Kidney (tissue), 14 donors: Measurements from ENCODE around the gene GTF2I. TPM values are rescaled to one million over a fixed set of nuclear protein-coding genes. Genes with fewer than 3 reads are reported as not detected.
A peak's percentile ranks its signal among the peaks of the same experiment; 100 is the strongest.
"Not testable (repeated sequence)": the region's sequence is repeated elsewhere in the genome, so short reads cannot be mapped to it uniquely, and the experiment has no call there.

ENCODE experiments used
- DNase-seq, 5 donors: peaks; one replicate each; pipeline ENCODE4 v3.0.0-alpha.2; 2013 to 2020
- FAIRE-seq: peaks from 2 replicates; lab custom pipeline; 2012; peaks lifted over from hg19 to GRCh38; lab: Jason Lieb, UNC
- H3K27ac ChIP-seq, 2 donors: one replicate each; pipeline ENCODE4 v1.7.0; 2013; ENCODE audit warnings: low read depth in 2 of 2, low read length in 2 of 2, inconsistent platforms in 1 of 2
- H3K27me3 ChIP-seq: one replicate; pipeline ENCODE4 v1.7.1; 2013; ENCODE audit warnings: low read length, inconsistent platforms; ENCODE audit not compliant: control insufficient read depth, insufficient read depth
- H3K36me3 ChIP-seq, 3 donors: one replicate each; pipeline versions ENCODE4 v1.7.0 to v1.7.1; 2013; ENCODE audit warnings: low read length in 3 of 3, control low read depth in 1 of 3, inconsistent platforms in 1 of 3; ENCODE audit not compliant: insufficient read depth in 3 of 3, control insufficient read depth in 2 of 3
- H3K4me1 ChIP-seq, 3 donors: one replicate each; pipeline versions ENCODE4 v1.7.0 to v1.7.1; 2013; ENCODE audit warnings: low read length in 3 of 3, inconsistent platforms in 1 of 3, low read depth in 1 of 3; ENCODE audit not compliant: control insufficient read depth in 2 of 3, insufficient read depth in 2 of 3
- H3K4me3 ChIP-seq, 3 donors: one replicate each; pipeline versions ENCODE4 v1.7.0 to v1.8.1; 2013; ENCODE audit warnings: low read length in 3 of 3, control low read depth in 1 of 3, inconsistent platforms in 1 of 3
- H3K9ac ChIP-seq, 3 donors: one replicate each; pipeline versions ENCODE4 v1.7.0 to v1.7.1; 2013; ENCODE audit warnings: low read length in 3 of 3, control low read depth in 1 of 3, inconsistent platforms in 1 of 3
- H3K9me3 ChIP-seq, 3 donors: one replicate each; pipeline versions ENCODE4 v1.7.0 to v1.7.1; 2013; ENCODE audit warnings: low read length in 3 of 3, control low read depth in 1 of 3, inconsistent platforms in 1 of 3; ENCODE audit not compliant: control insufficient read depth in 2 of 3, insufficient read depth in 1 of 3
- CTCF ChIP-seq: IDR thresholded peaks from 3 replicates; pipeline ENCODE4 v1.5.1; 2012; ENCODE audit warnings: mild to moderate bottlenecking, moderate library complexity, borderline replicate concordance; ENCODE audit not compliant: insufficient read depth; ENCODE audit errors: extremely low read depth
- intact Hi-C: fragments of 100-400 bp; cut with DNase I; formaldehyde crosslinking; loops from one replicate; pipeline ENCODE4 v1.11.1; 2022
- polyA plus RNA-seq: library from polyadenylated mRNA; stranded (reverse); fragments of 350-450 nt; fragmentation: Illumina TruSeq; extraction: RNeasy Lipid Tissue Mini Kit (QIAGEN cat#74804); gene quantifications from one replicate; pipeline ENCODE4 v1.2.3, GENCODE V29; 2014; ENCODE audit warnings: low read depth, low replicate concordance; ENCODE audit not compliant: insufficient read depth
- total RNA-seq: library from RNA; stranded (reverse); fragmentation: NEBNext Ultra II Directional; extraction: Animal tissue kit (Norgen Biotek cat#: 25700); gene quantifications from one replicate; pipeline ENCODE4 v1.2.1, GENCODE V29; 2021
- donor health status: control.
- donor health status: control.
- donor health status: control.
- donor health status: control.
- donor health status: control.
- donor health status: DM: yes; HTN: yes; CAD: no.
- donor health status: Normal renal cell carcinoma (clear cell type).

The GTF2I gene
- total and polyA plus RNA-seq, 2 donors from 2014 or later, result 31.8 to 241 TPM

DNA sequence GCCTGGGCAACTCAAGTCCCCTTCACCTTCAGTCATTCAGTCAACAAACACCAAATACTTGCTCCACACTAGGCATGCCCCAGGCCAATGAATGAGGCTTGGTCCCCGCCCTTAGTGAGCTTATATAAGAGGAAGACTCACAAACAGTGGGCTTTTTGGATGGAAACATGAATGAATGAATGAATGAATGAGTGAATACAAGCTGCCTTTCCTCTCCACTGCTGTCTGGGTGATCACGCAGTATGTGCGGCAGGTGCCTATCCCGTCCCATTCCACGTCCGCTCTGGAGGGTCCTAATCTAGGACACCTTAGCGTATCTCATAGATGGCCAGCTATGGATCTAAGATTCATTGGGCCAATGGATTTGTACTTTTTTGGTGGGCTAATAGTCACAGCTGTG is 19.8 kb upstream of the GTF2I start:
- Histone ChIP-seq H3K27me3 (no peaks in the 10 kb centered on the region), H3K4me1 (no peaks in the 10 kb centered on the region), H3K9me3 (no peaks in the 10 kb centered on the region), H3K36me3 (no peaks in the 10 kb centered on the region), H3K9ac (no peak overlapping the region), H3K27ac (no peak overlapping the region), H3K4me3 (no peak overlapping the region)
- intact Hi-C loops, result no loop called here
- DNase-seq (no peak), FAIRE-seq (no peak)
- no peak for TF ChIP-seq CTCF

- H3K27ac ChIP-seq, H3K4me1 ChIP-seq, DNase-seq, H3K36me3 ChIP-seq, FAIRE-seq, H3K27me3 ChIP-seq, H3K9ac ChIP-seq, H3K9me3 ChIP-seq, intact Hi-C loops: not testable (repeated sequence)
- H3K4me3 ChIP-seq, result peak overlapping the region in 2 of 3 donors; percentile 58 to 60
These were observed 7.5 kb upstream of the GTF2I start for GRCh38 chr7:74650055-74650454.

DNA sequence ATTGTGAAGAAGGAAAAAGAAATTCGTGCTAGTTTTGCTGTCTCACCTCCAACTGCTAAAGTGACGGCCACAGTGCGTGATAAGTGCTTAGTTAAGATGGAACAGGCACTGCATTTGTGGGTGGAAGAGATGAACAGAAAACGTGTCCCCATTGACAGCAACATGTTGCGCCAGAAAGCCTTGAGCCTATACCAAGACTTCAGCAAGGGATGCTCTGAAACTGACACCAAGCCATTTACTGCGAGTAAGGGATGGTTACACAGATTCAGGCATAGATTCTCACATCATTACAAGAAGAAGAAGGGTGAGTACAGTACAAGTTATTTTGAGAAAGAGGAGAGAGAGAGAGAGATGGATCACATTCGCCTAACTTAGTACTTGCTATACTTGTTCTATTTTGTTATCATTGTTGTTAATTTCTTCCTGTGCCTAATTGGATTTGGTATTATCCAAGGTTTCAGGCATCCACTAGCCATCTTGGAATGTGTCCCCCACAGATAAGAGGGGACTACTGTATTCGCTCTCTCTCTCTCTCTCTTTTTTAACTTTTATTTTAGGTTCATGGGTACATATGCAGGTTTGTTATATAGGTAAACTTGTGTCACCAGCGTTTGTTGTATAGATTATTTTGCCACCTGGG is 6.9 kb upstream of the GTF2I start:
- FAIRE-seq, H3K27me3 ChIP-seq, H3K4me1 ChIP-seq, H3K27ac ChIP-seq, H3K9me3 ChIP-seq, H3K9ac ChIP-seq, intact Hi-C loops, H3K36me3 ChIP-seq, DNase-seq: not testable (repeated sequence)
- H3K4me3 ChIP-seq, result peak overlapping the region in 1 of 3 donors; percentile 58

DNA sequence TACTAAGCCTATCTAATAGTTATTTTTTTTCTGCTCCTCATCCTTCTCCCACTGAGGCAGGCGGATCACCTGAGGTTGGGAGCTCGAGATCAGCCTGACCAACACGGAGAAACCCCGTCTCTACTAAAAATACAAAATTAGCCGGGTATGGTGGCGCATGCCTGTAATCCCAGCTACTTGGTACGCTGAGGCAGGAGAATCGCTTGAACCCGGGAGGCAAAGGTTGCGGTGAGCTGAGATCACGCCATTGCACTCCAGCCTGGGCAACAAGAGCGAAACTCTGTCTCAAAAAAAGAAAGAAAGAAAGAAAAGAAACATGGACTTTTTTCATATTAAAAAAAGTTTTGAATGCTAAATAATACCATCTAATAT is 6.4 kb upstream of the GTF2I start:
- not testable (repeated sequence) for FAIRE-seq

DNA sequence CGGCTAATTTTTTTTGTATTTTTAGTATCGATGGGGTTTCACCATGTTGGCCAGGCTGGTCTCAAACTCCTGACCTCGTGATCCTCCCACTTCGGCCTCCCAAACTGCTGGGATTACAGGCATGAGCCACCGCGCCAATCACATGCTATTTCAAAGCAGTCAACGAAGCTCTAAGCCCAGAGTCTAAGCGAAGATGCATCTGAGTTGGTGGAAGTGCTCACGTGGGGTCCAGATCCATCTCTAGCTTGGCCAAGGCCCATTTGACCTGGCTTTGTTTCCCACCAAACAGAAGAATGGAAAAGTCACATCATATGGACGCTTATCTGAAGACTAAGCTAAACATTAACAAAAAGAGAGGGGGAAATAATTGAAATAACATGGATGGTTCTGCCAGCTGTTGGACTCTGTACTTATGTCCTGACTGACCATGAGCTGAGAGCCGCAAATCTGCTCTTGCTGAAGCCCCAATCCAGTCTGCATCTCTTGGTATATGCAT is 3.8 kb upstream of the GTF2I start:
- H3K9ac ChIP-seq, result no peak overlapping the region
- H3K4me3 ChIP-seq, result no peak overlapping the region
- intact Hi-C loops, result no loop called here
- peaks cover 0 to 4% (median 3%) of the 10 kb centered on the region in 3 donors for H3K4me1 ChIP-seq
- no peaks in the 10 kb centered on the region for H3K9me3 ChIP-seq
- FAIRE-seq (no peak), DNase-seq (peak in 1 of 5 donors; percentile 50)
- H3K27me3 ChIP-seq, result no peaks in the 10 kb centered on the region
- TF ChIP-seq CTCF, result no peak
- H3K27ac ChIP-seq, result no peak overlapping the region
- H3K36me3 ChIP-seq, result no peaks in the 10 kb centered on the region

More for the DNA sequence above, 6.4 kb upstream of the GTF2I start:
- H3K9ac ChIP-seq, H3K4me3 ChIP-seq, H3K9me3 ChIP-seq, H3K27me3 ChIP-seq, H3K4me1 ChIP-seq, intact Hi-C loops, H3K27ac ChIP-seq, H3K36me3 ChIP-seq: not testable (repeated sequence)
- peak in 1 of 5 donors; percentile 8 for DNase-seq
